Measurements from ENCODE around the gene PKP4.

DNA sequence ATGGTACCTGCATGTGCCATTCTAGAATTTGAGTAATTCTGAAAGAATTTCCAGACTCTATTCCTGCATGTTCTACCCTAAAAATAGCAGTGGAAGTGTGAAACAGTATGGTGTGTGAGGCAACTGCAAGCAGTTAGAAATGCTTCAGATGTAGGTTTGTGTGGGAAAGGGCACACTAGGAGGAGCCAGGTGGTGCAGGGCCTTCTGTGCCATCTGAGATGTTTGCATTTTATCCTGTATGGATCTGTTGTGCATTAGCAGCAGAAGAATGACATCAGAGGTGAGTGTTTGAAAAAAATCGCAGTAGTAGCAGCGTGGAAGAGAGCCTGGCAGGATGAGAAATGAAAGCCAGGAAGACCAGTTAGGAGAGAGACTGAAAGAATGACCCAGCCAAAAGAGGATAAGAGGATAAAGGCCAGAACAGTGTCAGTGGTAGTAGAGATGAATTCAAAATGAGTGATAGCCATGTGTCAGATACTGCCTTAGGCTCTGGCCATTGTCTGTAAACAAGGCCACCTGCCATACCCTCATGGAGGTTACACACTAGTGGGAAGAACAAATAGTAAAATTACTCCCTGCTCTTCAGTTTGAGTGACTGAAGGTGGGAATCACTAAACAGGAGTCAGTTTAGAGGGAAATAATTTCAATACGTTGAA is 142.2 kb downstream of the PKP4 start:
- TF ChIP-seq, protein P1, sequence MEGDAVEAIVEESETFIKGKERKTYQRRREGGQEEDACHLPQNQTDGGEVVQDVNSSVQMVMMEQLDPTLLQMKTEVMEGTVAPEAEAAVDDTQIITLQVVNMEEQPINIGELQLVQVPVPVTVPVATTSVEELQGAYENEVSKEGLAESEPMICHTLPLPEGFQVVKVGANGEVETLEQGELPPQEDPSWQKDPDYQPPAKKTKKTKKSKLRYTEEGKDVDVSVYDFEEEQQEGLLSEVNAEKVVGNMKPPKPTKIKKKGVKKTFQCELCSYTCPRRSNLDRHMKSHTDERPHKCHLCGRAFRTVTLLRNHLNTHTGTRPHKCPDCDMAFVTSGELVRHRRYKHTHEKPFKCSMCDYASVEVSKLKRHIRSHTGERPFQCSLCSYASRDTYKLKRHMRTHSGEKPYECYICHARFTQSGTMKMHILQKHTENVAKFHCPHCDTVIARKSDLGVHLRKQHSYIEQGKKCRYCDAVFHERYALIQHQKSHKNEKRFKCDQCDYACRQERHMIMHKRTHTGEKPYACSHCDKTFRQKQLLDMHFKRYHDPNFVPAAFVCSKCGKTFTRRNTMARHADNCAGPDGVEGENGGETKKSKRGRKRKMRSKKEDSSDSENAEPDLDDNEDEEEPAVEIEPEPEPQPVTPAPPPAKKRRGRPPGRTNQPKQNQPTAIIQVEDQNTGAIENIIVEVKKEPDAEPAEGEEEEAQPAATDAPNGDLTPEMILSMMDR (IDR thresholded peaks at IDR 0.05), result no peak
- no peak for TF ChIP-seq EZH2 (IDR thresholded peaks at IDR 0.05; ENCODE audit: borderline replicate concordance, insufficient read depth, low read depth, low read length, poor library complexity, severe bottlenecking)
